Trophoblast cell (in vitro differentiated cells and primary cell): ENCODE data around the gene SAMD11.
A peak's percentile ranks its signal among the peaks of the same experiment; 100 is the strongest.

Experiments
- DNase-seq, 2 donors: peaks; one replicate each; pipeline ENCODE4 v3.0.0-alpha.2; 2016
- H2AFZ ChIP-seq: 2 replicates; pipeline ENCODE4 v1.6.1; 2013; ENCODE audit warnings: low read length, moderate library complexity, mild to moderate bottlenecking; ENCODE audit not compliant: insufficient read depth, poor library complexity
- H2AK5ac ChIP-seq: 2 replicates; pipeline ENCODE4 v1.6.1; 2013; ENCODE audit warnings: mild to moderate bottlenecking, low read length
- H2BK120ac ChIP-seq: 2 replicates; pipeline ENCODE4 v1.6.1; 2013; ENCODE audit warnings: low read length, mild to moderate bottlenecking, moderate library complexity; ENCODE audit not compliant: insufficient read depth, poor library complexity
- H2BK12ac ChIP-seq: 2 replicates; pipeline ENCODE4 v1.6.1; 2013; ENCODE audit warnings: mild to moderate bottlenecking, low read length, moderate library complexity
- H2BK5ac ChIP-seq: 2 replicates; pipeline ENCODE4 v1.6.1; 2013; ENCODE audit warnings: low read length, low read depth, moderate library complexity, mild to moderate bottlenecking; ENCODE audit not compliant: poor library complexity
- H3K14ac ChIP-seq: 2 replicates; pipeline ENCODE4 v1.6.1; 2013; ENCODE audit warnings: mild to moderate bottlenecking, low read length
- H3K18ac ChIP-seq: 2 replicates; pipeline ENCODE4 v1.6.1; 2013; ENCODE audit warnings: mild to moderate bottlenecking, low read length
- H3K23ac ChIP-seq: 2 replicates; pipeline ENCODE4 v1.6.1; 2013; ENCODE audit warnings: low read length
- H3K27ac ChIP-seq: 2 replicates; pipeline ENCODE4 v1.5.1; 2013; ENCODE audit warnings: low read depth, mild to moderate bottlenecking, inconsistent platforms, low read length, moderate library complexity
- H3K27me3 ChIP-seq: 2 replicates; pipeline ENCODE4 v1.6.1; 2013; ENCODE audit warnings: inconsistent platforms, mild to moderate bottlenecking, low read length, moderate library complexity; ENCODE audit not compliant: insufficient read depth
- H3K36me3 ChIP-seq, 2 experiments: 1 replicate in 1 of 2; 2 replicates in 1 of 2; pipeline ENCODE4 v1.6.1; 2013; ENCODE audit warnings: low read length in 2 of 2, mild to moderate bottlenecking in 2 of 2, moderate library complexity in 1 of 2; ENCODE audit not compliant: insufficient read depth in 2 of 2, control insufficient read depth in 1 of 2
- H3K4ac ChIP-seq: 2 replicates; pipeline ENCODE4 v1.6.1; 2013; ENCODE audit warnings: low read depth, mild to moderate bottlenecking, low read length, moderate library complexity
- H3K4me1 ChIP-seq, 2 experiments: 1 replicate in 1 of 2; 2 replicates in 1 of 2; pipeline ENCODE4 v1.6.1; 2013; ENCODE audit warnings: low read length in 2 of 2, mild to moderate bottlenecking in 2 of 2, moderate library complexity in 1 of 2; ENCODE audit not compliant: insufficient read depth in 2 of 2, control insufficient read depth in 1 of 2
- H3K4me2 ChIP-seq: 2 replicates; pipeline ENCODE4 v1.6.1; 2013; ENCODE audit warnings: inconsistent platforms, mild to moderate bottlenecking, low read length, moderate library complexity
- H3K4me3 ChIP-seq: 2 replicates; pipeline ENCODE4 v1.5.1; 2013; ENCODE audit warnings: mild to moderate bottlenecking, low read depth, low read length, inconsistent platforms
- H3K79me1 ChIP-seq: one replicate; pipeline ENCODE4 v1.6.1; 2013; ENCODE audit warnings: low read length
- H3K79me2 ChIP-seq: 2 replicates; pipeline ENCODE4 v1.6.1; 2013; ENCODE audit warnings: low read length, mild to moderate bottlenecking; ENCODE audit not compliant: control insufficient read depth, insufficient read depth, poor library complexity
- H3K9ac ChIP-seq: 2 replicates; pipeline ENCODE4 v1.6.1; 2013; ENCODE audit warnings: mild to moderate bottlenecking, low read length
- H3K9me3 ChIP-seq: 2 replicates; pipeline ENCODE4 v1.6.1; 2013; ENCODE audit warnings: low read depth, mild to moderate bottlenecking, control low read depth, inconsistent platforms, low read length; ENCODE audit not compliant: insufficient read depth
- H4K12ac ChIP-seq: 2 replicates; pipeline ENCODE4 v1.6.1; 2013; ENCODE audit warnings: low read depth, mild to moderate bottlenecking, low read length, moderate library complexity
- H4K8ac ChIP-seq: 2 replicates; pipeline ENCODE4 v1.6.1; 2013; ENCODE audit warnings: low read depth, mild to moderate bottlenecking, low read length, moderate library complexity
- H4K91ac ChIP-seq: one replicate; pipeline ENCODE4 v1.6.1; 2013; ENCODE audit warnings: low read depth, mild to moderate bottlenecking, low read length, moderate library complexity
- WGBS: extraction: QIAGEN DNeasy Blood & Tissue Kit; methylation state at CpG from one replicate; pipeline ENCODE4 v1.1.7; 2013; ENCODE audit warnings: missing lambda C conversion rate; ENCODE audit not compliant: insufficient read length, insufficient coverage; ENCODE audit errors: extremely low coverage; 5-methylcytosine and 5-hydroxymethylcytosine counted together

The SAMD11 gene

GRCh38 chr1:910311-910880 is 13.3 kb upstream of the SAMD11 start:
- H3K27me3 ChIP-seq = no peaks in the 10 kb centered on the region
- WGBS = no CpG with 5 or more reads among the region's 29 CpGs
- H3K23ac ChIP-seq = no peak overlapping the region
- no peak overlapping the region for H2BK12ac ChIP-seq
- peaks cover 4% of the 10 kb centered on the region for H3K9me3 ChIP-seq
- no peaks in the 10 kb centered on the region for H3K79me2 ChIP-seq
- no peak overlapping the region for H4K12ac ChIP-seq
- no peak overlapping the region for H4K91ac ChIP-seq
- no peak overlapping the region for H3K18ac ChIP-seq
- no peak overlapping the region for H3K4ac ChIP-seq
- H2AFZ ChIP-seq = no peak overlapping the region
- no peak overlapping the region for H2AK5ac ChIP-seq
- no peak overlapping the region for H4K8ac ChIP-seq
- peaks cover 1% of the 10 kb centered on the region in 2 experiments for H3K4me1 ChIP-seq
- no peak for DNase-seq
- H3K36me3 ChIP-seq = no peaks in the 10 kb centered on the region
- no peak overlapping the region for H3K4me2 ChIP-seq
- H3K14ac ChIP-seq = no peak overlapping the region
- no peak overlapping the region for H2BK5ac ChIP-seq
- H3K9ac ChIP-seq = no peak overlapping the region
- no peak overlapping the region for H3K4me3 ChIP-seq
- no peaks in the 10 kb centered on the region for H3K79me1 ChIP-seq
- no peak overlapping the region for H3K27ac ChIP-seq
- no peak overlapping the region for H2BK120ac ChIP-seq

GRCh38 chr1:910881-911721 is 12.6 kb upstream of the SAMD11 start:
- Histone ChIP-seq H2BK120ac (no peak overlapping the region), H3K4me2 (no peak overlapping the region), H3K23ac (no peak overlapping the region), H4K91ac (no peak overlapping the region), H3K4me3 (peak overlapping the region; percentile 10), H3K18ac (no peak overlapping the region), H2AK5ac (no peak overlapping the region), H3K79me1 (no peaks in the 10 kb centered on the region), H4K12ac (no peak overlapping the region), H3K4ac (no peak overlapping the region), H3K79me2 (no peaks in the 10 kb centered on the region), H4K8ac (no peak overlapping the region), H2BK5ac (no peak overlapping the region), H3K9me3 (peaks cover 4% of the 10 kb centered on the region), H3K36me3 (no peaks in the 10 kb centered on the region), H3K14ac (no peak overlapping the region), H2BK12ac (no peak overlapping the region), H3K27me3 (no peaks in the 10 kb centered on the region), H3K27ac (no peak overlapping the region), H3K9ac (no peak overlapping the region), H2AFZ (no peak overlapping the region), H3K4me1 (no peaks in the 10 kb centered on the region)
- WGBS = no CpG with 5 or more reads among the region's 25 CpGs
- DNase-seq = peak in 1 of 2 donors; percentile 32

GRCh38 chr1:911875-912739 is 11.6 kb upstream of the SAMD11 start:
- Histone ChIP-seq H3K14ac (no peak overlapping the region), H3K27ac (no peak overlapping the region), H3K4me2 (no peak overlapping the region), H2BK5ac (no peak overlapping the region), H3K9me3 (peaks cover 4% of the 10 kb centered on the region), H3K79me2 (no peaks in the 10 kb centered on the region), H4K8ac (no peak overlapping the region), H2AK5ac (no peak overlapping the region), H3K36me3 (no peaks in the 10 kb centered on the region), H3K23ac (no peak overlapping the region), H3K18ac (no peak overlapping the region), H4K12ac (no peak overlapping the region), H3K9ac (no peak overlapping the region), H3K79me1 (no peaks in the 10 kb centered on the region), H2BK12ac (no peak overlapping the region), H3K4me3 (no peak overlapping the region), H3K27me3 (no peaks in the 10 kb centered on the region), H2AFZ (no peak overlapping the region), H2BK120ac (no peak overlapping the region), H4K91ac (no peak overlapping the region), H3K4ac (no peak overlapping the region), H3K4me1 (no peaks in the 10 kb centered on the region)
- WGBS = no CpG with 5 or more reads among the region's 15 CpGs
- no peak for DNase-seq

- Histone ChIP-seq H2AK5ac (no peak overlapping the region), H3K4me3 (no peak overlapping the region), H3K14ac (no peak overlapping the region), H3K79me2 (no peaks in the 10 kb centered on the region), H3K9me3 (peaks cover 4% of the 10 kb centered on the region), H3K27me3 (no peaks in the 10 kb centered on the region), H3K18ac (no peak overlapping the region), H2BK12ac (no peak overlapping the region), H3K36me3 (no peaks in the 10 kb centered on the region), H3K4me2 (no peak overlapping the region), H3K27ac (no peak overlapping the region), H2AFZ (no peak overlapping the region), H4K8ac (no peak overlapping the region), H3K23ac (no peak overlapping the region), H2BK120ac (no peak overlapping the region), H3K9ac (no peak overlapping the region), H3K4ac (no peak overlapping the region), H4K91ac (no peak overlapping the region), H3K79me1 (no peaks in the 10 kb centered on the region), H2BK5ac (no peak overlapping the region), H3K4me1 (no peaks in the 10 kb centered on the region), H4K12ac (no peak overlapping the region)
- DNase-seq = peak in 1 of 2 donors; percentile 38
- WGBS = no CpG with 5 or more reads among the region's 24 CpGs
Measured at GRCh38 chr1:912740-913301, 10.9 kb upstream of the SAMD11 start.
